Breast epithelium (tissue), 3 donors: Measurements from ENCODE around the gene SATB1.
A peak's percentile ranks its signal among the peaks of the same experiment; 100 is the strongest.

Experiments used
- POLR2A ChIP-seq: fragments of 450-650 bp; IDR thresholded peaks from one replicate; pipeline ENCODE4 v1.6.1; 2016; ENCODE audit warnings: antibody characterized with exemption, mild to moderate bottlenecking, moderate library complexity
- POLR2AphosphoS5 ChIP-seq, 3 donors: sonication (generic); formaldehyde crosslinking; IDR thresholded peaks; one replicate each; pipeline ENCODE4 v1.6.1; 2017; ENCODE audit warnings: antibody characterized with exemption in 3 of 3
- TF ChIP-seq, protein P1 (sequence below), 3 donors: fragments of 450-650 bp; IDR thresholded peaks; one replicate each; pipeline ENCODE4 v1.5.1; 2016 to 2017; ENCODE audit warnings: antibody characterized with exemption in 3 of 3, mild to moderate bottlenecking in 3 of 3, moderate library complexity in 3 of 3

- TF ChIP-seq, protein P1, sequence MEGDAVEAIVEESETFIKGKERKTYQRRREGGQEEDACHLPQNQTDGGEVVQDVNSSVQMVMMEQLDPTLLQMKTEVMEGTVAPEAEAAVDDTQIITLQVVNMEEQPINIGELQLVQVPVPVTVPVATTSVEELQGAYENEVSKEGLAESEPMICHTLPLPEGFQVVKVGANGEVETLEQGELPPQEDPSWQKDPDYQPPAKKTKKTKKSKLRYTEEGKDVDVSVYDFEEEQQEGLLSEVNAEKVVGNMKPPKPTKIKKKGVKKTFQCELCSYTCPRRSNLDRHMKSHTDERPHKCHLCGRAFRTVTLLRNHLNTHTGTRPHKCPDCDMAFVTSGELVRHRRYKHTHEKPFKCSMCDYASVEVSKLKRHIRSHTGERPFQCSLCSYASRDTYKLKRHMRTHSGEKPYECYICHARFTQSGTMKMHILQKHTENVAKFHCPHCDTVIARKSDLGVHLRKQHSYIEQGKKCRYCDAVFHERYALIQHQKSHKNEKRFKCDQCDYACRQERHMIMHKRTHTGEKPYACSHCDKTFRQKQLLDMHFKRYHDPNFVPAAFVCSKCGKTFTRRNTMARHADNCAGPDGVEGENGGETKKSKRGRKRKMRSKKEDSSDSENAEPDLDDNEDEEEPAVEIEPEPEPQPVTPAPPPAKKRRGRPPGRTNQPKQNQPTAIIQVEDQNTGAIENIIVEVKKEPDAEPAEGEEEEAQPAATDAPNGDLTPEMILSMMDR (IDR thresholded peaks at IDR 0.05): peak in 1 of 3 donors; percentile 36
- TF ChIP-seq POLR2A: no peak
- TF ChIP-seq POLR2AphosphoS5 (IDR thresholded peaks at IDR 0.05): no peak
Observed at GRCh38 chr3:18389108-18389733, 35.9 kb downstream of the SATB1 start.
